Measurements from ENCODE around the gene GFOD1.

The GFOD1 gene

DNA sequence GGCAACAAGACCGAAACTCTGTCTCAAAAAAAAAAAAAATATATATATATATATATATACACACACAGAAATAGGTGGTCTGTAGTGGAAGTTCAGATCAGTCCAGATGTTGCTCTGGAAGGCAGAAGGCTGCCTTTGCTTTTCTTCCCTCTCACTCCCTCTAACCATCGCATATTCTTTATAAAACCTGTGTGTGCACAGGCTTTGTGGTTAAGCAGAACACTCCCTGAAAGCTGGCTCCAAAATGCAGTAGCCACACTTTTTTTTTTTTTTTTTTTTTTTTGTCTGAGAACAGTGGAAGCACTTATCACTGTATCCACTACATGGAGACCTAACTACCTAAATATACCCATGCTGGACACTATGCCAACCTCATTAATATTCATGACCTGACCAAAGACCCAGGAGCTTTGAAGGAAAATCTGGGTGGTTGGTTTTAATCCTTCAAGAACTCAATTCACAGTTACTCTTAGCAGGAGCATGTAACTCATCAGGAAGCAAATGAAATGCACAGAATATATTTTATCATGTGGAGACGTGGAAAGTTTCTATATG is 20.0 kb upstream of the GFOD1 start:
- no peak overlapping the region for H3K9ac ChIP-seq (ENCODE audit: low read length)

GRCh38 chr6:13505345-13505734 is 17.9 kb upstream of the GFOD1 start:
- Histone ChIP-seq H3K36me3 (ENCODE audit: control insufficient read depth, insufficient read depth, low read length) (no peaks in the 10 kb centered on the region), H3K4me3 (ENCODE audit: low read length) (no peak overlapping the region), H3K4me1 (ENCODE audit: control insufficient read depth, insufficient read depth, low read length) (no peaks in the 10 kb centered on the region), H3K9ac (ENCODE audit: low read length) (no peak overlapping the region), H3K27me3 (ENCODE audit: control insufficient read depth, insufficient read depth, low read length) (no peaks in the 10 kb centered on the region), H3K27ac (ENCODE audit: low read depth, low read length) (no peak overlapping the region)

More for the DNA sequence above, 20.0 kb upstream of the GFOD1 start:
- no peak overlapping the region for H3K4me3 ChIP-seq (ENCODE audit: low read length)
- H3K27me3 ChIP-seq (ENCODE audit: control insufficient read depth, insufficient read depth, low read length) = no peaks in the 10 kb centered on the region
- H3K27ac ChIP-seq (ENCODE audit: low read depth, low read length) = no peak overlapping the region
- H3K36me3 ChIP-seq (ENCODE audit: control insufficient read depth, insufficient read depth, low read length) = no peaks in the 10 kb centered on the region
- no peaks in the 10 kb centered on the region for H3K4me1 ChIP-seq (ENCODE audit: control insufficient read depth, insufficient read depth, low read length)

DNA sequence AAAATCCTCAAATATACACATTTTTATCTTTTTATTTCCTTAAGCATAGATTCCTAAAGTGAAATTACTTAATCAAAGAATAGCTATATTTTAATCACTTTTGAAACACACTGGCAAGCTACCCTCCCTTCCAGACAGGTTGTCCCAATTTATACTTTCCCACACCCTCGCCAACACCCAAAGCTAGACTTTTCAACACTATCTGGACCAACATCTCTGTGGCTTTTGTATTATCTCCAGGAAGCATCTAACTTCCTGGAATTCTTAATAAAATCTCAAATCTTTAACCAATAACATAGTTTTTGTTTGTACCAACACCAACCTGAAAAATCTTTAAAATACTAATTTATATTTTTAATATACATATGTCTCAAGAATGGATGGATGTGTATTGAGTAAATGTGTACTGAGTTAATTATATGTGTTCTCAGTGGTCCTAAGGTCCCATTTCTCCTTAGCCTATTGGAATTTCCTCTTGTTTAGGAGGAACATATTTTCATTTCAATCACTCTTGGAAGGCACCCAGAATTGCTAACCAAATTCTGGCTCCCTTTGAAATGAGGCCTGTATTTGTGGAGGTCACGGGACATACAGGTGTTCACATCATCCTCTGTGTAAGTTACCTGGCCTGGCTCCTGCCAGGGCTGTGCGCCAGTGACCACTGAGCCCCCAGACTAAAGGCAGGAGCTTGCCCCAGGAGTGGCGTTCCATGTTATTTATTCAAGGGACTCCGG is 17.4 kb upstream of the GFOD1 start:
- Histone ChIP-seq H3K27me3 (ENCODE audit: control insufficient read depth, insufficient read depth, low read length) (no peaks in the 10 kb centered on the region), H3K36me3 (ENCODE audit: control insufficient read depth, insufficient read depth, low read length) (no peaks in the 10 kb centered on the region), H3K4me1 (ENCODE audit: control insufficient read depth, insufficient read depth, low read length) (no peaks in the 10 kb centered on the region), H3K4me3 (ENCODE audit: low read length) (no peak overlapping the region), H3K27ac (ENCODE audit: low read depth, low read length) (no peak overlapping the region), H3K9ac (ENCODE audit: low read length) (no peak overlapping the region)

DNA sequence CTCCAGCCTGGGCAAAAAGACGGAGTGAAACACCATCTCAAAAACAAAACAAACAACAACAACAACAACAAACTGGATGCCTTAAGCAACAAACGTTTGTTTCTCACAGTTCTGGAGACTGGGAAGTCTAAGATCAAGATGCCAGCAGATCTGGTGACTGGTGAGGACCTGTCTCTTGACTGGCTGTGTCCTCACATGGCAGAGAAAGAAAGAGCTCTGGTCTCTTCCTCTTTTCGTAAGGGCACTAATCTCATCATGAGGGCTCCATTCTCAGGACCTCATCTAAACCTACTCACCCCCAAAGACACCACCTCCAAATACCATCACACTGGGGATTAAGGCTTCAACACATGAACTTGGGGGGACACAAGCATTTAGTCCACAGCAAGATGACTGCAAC is 13.5 kb upstream of the GFOD1 start:
- no peak overlapping the region for H3K27ac ChIP-seq (ENCODE audit: low read depth, low read length)
- no peaks in the 10 kb centered on the region for H3K36me3 ChIP-seq (ENCODE audit: control insufficient read depth, insufficient read depth, low read length)
- no peak overlapping the region for H3K9ac ChIP-seq (ENCODE audit: low read length)
- H3K4me1 ChIP-seq (ENCODE audit: control insufficient read depth, insufficient read depth, low read length) = no peaks in the 10 kb centered on the region
- no peaks in the 10 kb centered on the region for H3K27me3 ChIP-seq (ENCODE audit: control insufficient read depth, insufficient read depth, low read length)
- H3K4me3 ChIP-seq (ENCODE audit: low read length) = no peak overlapping the region

GRCh38 chr6:13500264-13500663 is 12.9 kb upstream of the GFOD1 start:
- H3K27me3 ChIP-seq (ENCODE audit: control insufficient read depth, insufficient read depth, low read length) = no peaks in the 10 kb centered on the region
- no peak overlapping the region for H3K9ac ChIP-seq (ENCODE audit: low read length)
- H3K4me1 ChIP-seq (ENCODE audit: control insufficient read depth, insufficient read depth, low read length) = no peaks in the 10 kb centered on the region
- H3K27ac ChIP-seq (ENCODE audit: low read depth, low read length) = no peak overlapping the region
- no peak overlapping the region for H3K4me3 ChIP-seq (ENCODE audit: low read length)
- H3K36me3 ChIP-seq (ENCODE audit: control insufficient read depth, insufficient read depth, low read length) = no peaks in the 10 kb centered on the region

GRCh38 chr6:13496513-13497190 is 9.3 kb upstream of the GFOD1 start:
- Histone ChIP-seq H3K27ac (ENCODE audit: low read depth, low read length) (no peak overlapping the region), H3K4me3 (ENCODE audit: low read length) (no peak overlapping the region), H3K36me3 (ENCODE audit: control insufficient read depth, insufficient read depth, low read length) (no peaks in the 10 kb centered on the region), H3K4me1 (ENCODE audit: control insufficient read depth, insufficient read depth, low read length) (no peaks in the 10 kb centered on the region), H3K27me3 (ENCODE audit: control insufficient read depth, insufficient read depth, low read length) (no peaks in the 10 kb centered on the region), H3K9ac (ENCODE audit: low read length) (no peak overlapping the region)

DNA sequence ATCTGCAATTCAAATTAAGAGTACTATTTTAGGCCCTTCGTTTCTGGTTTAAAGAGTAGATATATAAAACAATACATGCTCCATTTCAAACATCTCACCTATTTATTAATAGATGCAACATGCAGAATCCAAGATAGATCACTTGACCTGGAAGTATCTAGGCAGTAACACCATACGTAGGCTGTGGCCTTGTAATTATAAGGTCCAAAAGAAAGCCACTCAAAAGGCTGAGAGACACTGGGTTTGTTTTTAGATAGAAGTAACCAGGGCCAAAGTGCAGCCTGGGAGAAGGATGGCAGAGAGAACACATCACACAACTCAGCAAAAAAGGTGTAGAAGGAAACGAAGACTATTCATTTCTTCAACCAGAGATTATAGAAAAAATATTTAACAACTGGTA is 8.4 kb upstream of the GFOD1 start:
- Histone ChIP-seq H3K27ac (ENCODE audit: low read depth, low read length) (no peak overlapping the region), H3K4me3 (ENCODE audit: low read length) (no peak overlapping the region), H3K4me1 (ENCODE audit: control insufficient read depth, insufficient read depth, low read length) (no peaks in the 10 kb centered on the region), H3K9ac (ENCODE audit: low read length) (no peak overlapping the region), H3K36me3 (ENCODE audit: control insufficient read depth, insufficient read depth, low read length) (no peaks in the 10 kb centered on the region), H3K27me3 (ENCODE audit: control insufficient read depth, insufficient read depth, low read length) (no peaks in the 10 kb centered on the region)

DNA sequence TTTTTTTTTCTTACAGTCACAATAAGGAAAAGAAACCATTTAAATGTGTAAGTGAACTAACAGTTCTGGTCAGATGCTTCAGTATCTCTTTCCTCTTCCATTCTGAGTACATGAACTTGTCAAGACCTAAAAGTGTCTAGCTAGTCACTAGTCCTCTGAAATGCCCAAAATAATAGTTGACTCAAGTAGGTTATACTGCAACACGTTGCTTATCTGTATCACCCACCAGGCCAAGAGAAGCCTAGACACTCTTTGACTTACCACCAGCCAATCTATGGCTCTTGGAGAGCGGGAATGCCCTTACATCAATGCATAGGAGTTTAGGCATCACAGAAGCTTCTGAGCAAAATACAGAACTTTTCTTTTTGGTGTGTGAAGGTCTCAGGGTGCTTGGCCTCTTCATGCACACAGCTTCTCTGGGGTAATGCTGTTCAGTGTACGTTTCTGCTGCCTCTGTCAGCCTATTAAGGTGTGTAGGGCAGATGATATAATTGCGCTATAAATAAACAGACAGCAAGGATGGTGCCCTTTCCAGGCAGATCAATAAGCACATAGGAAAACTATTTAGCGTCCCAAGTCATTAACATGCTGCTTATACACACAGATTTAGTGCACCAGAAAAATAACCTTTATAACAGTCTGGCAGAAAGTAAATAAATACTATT is 7.8 kb upstream of the GFOD1 start:
- Histone ChIP-seq H3K4me3 (ENCODE audit: low read length) (no peak overlapping the region), H3K36me3 (ENCODE audit: control insufficient read depth, insufficient read depth, low read length) (no peaks in the 10 kb centered on the region), H3K9ac (ENCODE audit: low read length) (no peak overlapping the region), H3K4me1 (ENCODE audit: control insufficient read depth, insufficient read depth, low read length) (no peaks in the 10 kb centered on the region), H3K27ac (ENCODE audit: low read depth, low read length) (no peak overlapping the region), H3K27me3 (ENCODE audit: control insufficient read depth, insufficient read depth, low read length) (no peaks in the 10 kb centered on the region)

DNA sequence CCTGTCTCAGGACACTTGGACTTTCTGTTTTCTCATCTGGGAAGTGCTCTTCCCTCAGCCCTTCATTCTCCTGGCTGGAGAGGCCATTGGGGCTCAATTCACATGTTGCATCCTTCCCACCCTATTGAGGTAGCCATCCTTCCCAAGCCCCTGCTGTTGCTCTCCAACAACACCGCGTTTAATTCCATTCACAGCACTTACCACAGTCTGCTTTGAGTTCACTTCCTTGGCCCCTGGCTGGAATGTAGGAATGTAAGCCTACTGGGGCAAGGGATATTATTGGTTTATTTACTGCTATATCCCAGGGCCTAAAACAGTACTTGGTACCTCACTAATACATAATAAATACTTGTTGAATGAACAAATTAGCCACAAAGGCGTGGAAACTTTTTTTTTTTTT is 6.7 kb upstream of the GFOD1 start:
- Histone ChIP-seq H3K27ac (ENCODE audit: low read depth, low read length) (no peak overlapping the region), H3K27me3 (ENCODE audit: control insufficient read depth, insufficient read depth, low read length) (no peaks in the 10 kb centered on the region)

GRCh38 chr6:13493147-13493546 is 5.7 kb upstream of the GFOD1 start:
- no peaks in the 10 kb centered on the region for H3K4me1 ChIP-seq (ENCODE audit: control insufficient read depth, insufficient read depth, low read length)
- H3K27ac ChIP-seq (ENCODE audit: low read depth, low read length) = no peak overlapping the region
- H3K27me3 ChIP-seq (ENCODE audit: control insufficient read depth, insufficient read depth, low read length) = no peaks in the 10 kb centered on the region
- no peaks in the 10 kb centered on the region for H3K36me3 ChIP-seq (ENCODE audit: control insufficient read depth, insufficient read depth, low read length)
- H3K9ac ChIP-seq (ENCODE audit: low read length) = no peak overlapping the region
- H3K4me3 ChIP-seq (ENCODE audit: low read length) = no peak overlapping the region

More for the DNA sequence above, 6.7 kb upstream of the GFOD1 start:
- no peak overlapping the region for H3K4me3 ChIP-seq (ENCODE audit: low read length)
- H3K4me1 ChIP-seq (ENCODE audit: control insufficient read depth, insufficient read depth, low read length) = no peaks in the 10 kb centered on the region
- no peaks in the 10 kb centered on the region for H3K36me3 ChIP-seq (ENCODE audit: control insufficient read depth, insufficient read depth, low read length)
- no peak overlapping the region for H3K9ac ChIP-seq (ENCODE audit: low read length)

DNA sequence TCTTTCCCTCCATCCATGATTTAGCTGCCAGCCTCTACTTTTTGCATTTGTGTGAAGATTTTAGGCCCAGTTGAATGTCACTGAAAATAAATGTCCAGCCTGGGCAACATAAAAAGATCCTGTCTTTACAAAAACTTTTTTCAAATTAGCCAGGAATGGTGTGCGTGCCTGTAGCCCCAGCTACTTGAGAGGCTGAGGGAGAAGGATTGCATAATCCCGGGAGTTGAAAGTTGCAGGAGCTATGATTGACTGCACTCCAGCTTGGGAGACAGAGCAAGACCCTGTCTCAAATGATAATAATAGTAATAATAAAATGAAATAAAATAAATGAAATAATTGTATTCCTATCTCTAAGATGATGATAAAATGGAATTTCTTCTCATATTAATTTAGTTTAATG is 5.0 kb upstream of the GFOD1 start:
- Histone ChIP-seq H3K4me3 (ENCODE audit: low read length) (no peak overlapping the region), H3K27ac (ENCODE audit: low read depth, low read length) (no peak overlapping the region), H3K4me1 (ENCODE audit: control insufficient read depth, insufficient read depth, low read length) (no peaks in the 10 kb centered on the region), H3K36me3 (ENCODE audit: control insufficient read depth, insufficient read depth, low read length) (no peaks in the 10 kb centered on the region), H3K27me3 (ENCODE audit: control insufficient read depth, insufficient read depth, low read length) (no peaks in the 10 kb centered on the region), H3K9ac (ENCODE audit: low read length) (no peak overlapping the region)

- no peak overlapping the region for H3K9ac ChIP-seq (ENCODE audit: low read length)
Observed at GRCh38 chr6:13491538-13491937, 4.1 kb upstream of the GFOD1 start.

More at GRCh38 chr6:13491538-13491937, 4.1 kb upstream of the GFOD1 start:
- no peak overlapping the region for H3K4me3 ChIP-seq (ENCODE audit: low read length)
- no peaks in the 10 kb centered on the region for H3K36me3 ChIP-seq (ENCODE audit: control insufficient read depth, insufficient read depth, low read length)
- no peak overlapping the region for H3K27ac ChIP-seq (ENCODE audit: low read depth, low read length)
- H3K27me3 ChIP-seq (ENCODE audit: control insufficient read depth, insufficient read depth, low read length) = no peaks in the 10 kb centered on the region
- no peaks in the 10 kb centered on the region for H3K4me1 ChIP-seq (ENCODE audit: control insufficient read depth, insufficient read depth, low read length)

All from rectal smooth muscle tissue (tissue), 1 donor.